Gastroesophageal sphincter (tissue), 4 donors: ENCODE measurements around the gene EPHA2. TPM values are rescaled to one million over a fixed set of nuclear protein-coding genes. Genes with fewer than 3 reads are reported as not detected.

Experiments
- ATAC-seq: fragments of 150-250 bp; one replicate; pipeline ENCODE4 v1.9.1; 2016; ENCODE audit warnings: mild to moderate bottlenecking, moderate library complexity
- H3K27ac ChIP-seq, 4 donors: fragments of 200-600 bp; sonication (generic) in 3 of 4; 1 replicate in 3 of 4; 2 replicates in 1 of 4; pipeline ENCODE4 v1.5.1; 2016 to 2019
- H3K27me3 ChIP-seq: fragments of 200-600 bp; sonication (generic); one replicate; pipeline ENCODE4 v1.5.1; 2019
- H3K36me3 ChIP-seq, 2 donors: fragments of 200-600 bp; sonication (generic); one replicate each; pipeline ENCODE4 v1.5.1; 2019; ENCODE audit warnings: control low read depth in 1 of 2
- H3K4me1 ChIP-seq, 3 donors: fragments of 200-600 bp; sonication (generic); 1 replicate in 2 of 3; 2 replicates in 1 of 3; pipeline ENCODE4 v1.5.1; 2016 to 2019; ENCODE audit warnings: control low read depth in 2 of 3
- H3K4me3 ChIP-seq, 2 donors: fragments of 200-600 bp; sonication (generic); one replicate each; pipeline ENCODE4 v1.5.1; 2019; ENCODE audit warnings: mild to moderate bottlenecking in 1 of 2, moderate library complexity in 1 of 2
- H3K9me3 ChIP-seq, 3 donors: fragments of 200-600 bp; sonication (generic); one replicate each; pipeline ENCODE4 v1.5.1; 2017 to 2019; ENCODE audit warnings: control low read depth in 2 of 3
- CTCF ChIP-seq, 4 experiments: fragments of 200-600 bp in 2 of 4; fragments of 450-650 bp in 2 of 4; sonication (generic) in 1 of 4; IDR thresholded peaks; one replicate each; pipeline ENCODE4 v1.5.1; 2017 to 2019; ENCODE audit warnings: antibody characterized with exemption in 4 of 4, mild to moderate bottlenecking in 2 of 4, moderate library complexity in 2 of 4
- EP300 ChIP-seq: sonication (generic); formaldehyde crosslinking; IDR thresholded peaks from one replicate; pipeline ENCODE4 v1.6.1; 2017; ENCODE audit warnings: antibody characterized with exemption, mild to moderate bottlenecking
- POLR2A ChIP-seq, 2 donors: fragments of 450-650 bp; IDR thresholded peaks; one replicate each; pipeline ENCODE4 v1.6.1; 2017; ENCODE audit warnings: antibody characterized with exemption in 2 of 2, mild to moderate bottlenecking in 2 of 2, moderate library complexity in 1 of 2
- POLR2AphosphoS5 ChIP-seq: sonication (generic); formaldehyde crosslinking; IDR thresholded peaks from one replicate; pipeline ENCODE4 v1.6.1; 2017; ENCODE audit warnings: antibody characterized with exemption
- WGBS, 2 donors: methylation state at CpG; one replicate each; pipeline ENCODE4 v1.1.5; 2018; ENCODE audit warnings: low coverage in 1 of 2; 5-methylcytosine and 5-hydroxymethylcytosine counted together
- total RNA-seq, 4 donors: library from RNA; depleted of rRNA; stranded (reverse); fragments of >200 nt; gene quantifications; one replicate each; pipeline ENCODE4 v1.1.0, GENCODE V29; 2016

The EPHA2 gene
- total RNA-seq, 4 donors from 2014 or later: 8.9 to 16.1 (median 12.4) TPM

DNA sequence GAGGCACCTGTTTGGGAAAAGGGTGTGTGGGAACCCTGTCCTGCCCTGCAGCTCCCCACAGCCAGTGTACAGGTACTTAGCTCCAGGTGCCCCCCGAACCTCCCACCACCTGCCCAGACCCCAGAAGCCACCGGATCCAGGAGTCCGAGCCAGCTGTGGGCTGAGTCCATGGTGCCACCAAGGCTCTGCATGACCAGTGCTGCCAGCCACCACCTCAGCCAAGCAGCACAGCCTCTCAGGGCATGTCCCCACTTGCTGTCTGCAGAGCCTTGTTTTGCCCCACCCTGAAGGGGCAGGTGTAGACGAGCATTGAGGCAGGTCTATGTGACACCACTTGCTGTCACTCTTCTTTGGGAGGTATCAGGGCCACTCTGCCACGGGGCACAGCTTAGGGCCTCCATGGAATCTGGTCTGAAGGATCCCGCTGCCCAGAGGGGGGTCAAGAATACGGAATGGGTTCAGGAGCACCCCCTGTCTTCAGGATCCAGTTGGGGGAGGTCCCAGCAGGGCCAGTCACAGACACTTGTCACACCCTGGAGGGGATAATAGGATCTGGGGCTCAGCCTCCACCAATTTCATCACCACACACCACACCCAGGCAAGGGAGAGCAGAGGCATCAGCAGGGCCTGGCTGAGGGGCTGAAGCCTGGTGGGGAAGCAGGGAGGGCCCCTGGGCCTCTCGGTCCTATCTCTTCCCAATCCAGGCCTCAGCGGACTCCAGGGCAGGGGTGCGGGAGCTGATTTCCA lies 28.9 kb upstream of the EPHA2 start:
- no CpG with 5 or more reads among the region's 10 CpGs for WGBS, 2 donors
- Histone ChIP-seq H3K9me3 (no peaks in the 10 kb centered on the region), H3K4me1 (peaks cover 0 to 57% (median 21%) of the 10 kb centered on the region in 3 donors), H3K36me3 (no peaks in the 10 kb centered on the region), H3K27me3 (peaks cover 13% of the 10 kb centered on the region), H3K4me3 (no peak overlapping the region), H3K27ac (peak overlapping the region in 3 of 4 donors; percentile 48 to 91 (median 86))
- TF ChIP-seq POLR2AphosphoS5 (no peak), CTCF (IDR thresholded peaks at IDR 0.05) (no peak), EP300 (no peak), POLR2A (IDR thresholded peaks at IDR 0.05) (no peak)
- ATAC-seq: no peak

- ATAC-seq: no peak
- peaks cover 8% of the 10 kb centered on the region for H3K27me3 ChIP-seq
- H3K9me3 ChIP-seq: no peaks in the 10 kb centered on the region
- H3K27ac ChIP-seq: peak overlapping the region in 3 of 4 donors; percentile 48 to 91 (median 86)
- TF ChIP-seq POLR2A (IDR thresholded peaks at IDR 0.05) (no peak), CTCF (IDR thresholded peaks at IDR 0.05) (no peak), POLR2AphosphoS5 (no peak), EP300 (no peak)
- no peaks in the 10 kb centered on the region for H3K36me3 ChIP-seq
- peaks cover 0 to 55% (median 21%) of the 10 kb centered on the region in 3 donors for H3K4me1 ChIP-seq
- WGBS, 2 donors: 75 to 90% methylated on average over 4 of the region's 19 CpGs
- no peak overlapping the region for H3K4me3 ChIP-seq
Measured at GRCh38 chr1:16183765-16184556, 28.1 kb upstream of the EPHA2 start.

- ATAC-seq: peak; percentile 46
- Histone ChIP-seq H3K27me3 (peaks cover under 1% of the 10 kb centered on the region), H3K9me3 (no peaks in the 10 kb centered on the region), H3K27ac (peak overlapping the region in 3 of 4 donors; percentile 2 to 91 (median 86)), H3K36me3 (no peaks in the 10 kb centered on the region), H3K4me1 (peaks cover 0 to 56% (median 26%) of the 10 kb centered on the region in 3 donors), H3K4me3 (no peak overlapping the region)
- WGBS, 2 donors: 63 to 73% methylated on average over 2 to 10 of the region's 13 CpGs
- peak; percentile 76 for TF ChIP-seq POLR2AphosphoS5
- no peak for TF ChIP-seq POLR2A (IDR thresholded peaks at IDR 0.05)
Measured at GRCh38 chr1:16183179-16183578, 27.3 kb upstream of the EPHA2 start.

GRCh38 chr1:16181887-16182719 lies 26.2 kb upstream of the EPHA2 start:
- H3K4me1 ChIP-seq: peaks cover 0 to 59% (median 27%) of the 10 kb centered on the region in 3 donors

GRCh38 chr1:16180291-16180824 lies 24.5 kb upstream of the EPHA2 start:
- no peak overlapping the region for H3K4me3 ChIP-seq
- no peaks in the 10 kb centered on the region for H3K9me3 ChIP-seq
- no peak for ATAC-seq
- no peaks in the 10 kb centered on the region for H3K36me3 ChIP-seq
- H3K27me3 ChIP-seq: no peaks in the 10 kb centered on the region
- H3K4me1 ChIP-seq: peaks cover 11 to 76% (median 45%) of the 10 kb centered on the region in 3 donors
- 78 to 83% methylated on average over 9 of the region's 13 CpGs for WGBS, 2 donors
- TF ChIP-seq EP300: no peak
- TF ChIP-seq POLR2A (IDR thresholded peaks at IDR 0.05): no peak
- no peak for TF ChIP-seq POLR2AphosphoS5
- no peak for TF ChIP-seq CTCF (IDR thresholded peaks at IDR 0.05)
- peak overlapping the region in 3 of 4 donors; percentile 86 to 93 (median 91) for H3K27ac ChIP-seq

More at GRCh38 chr1:16181887-16182719, 26.2 kb upstream of the EPHA2 start:
- H3K4me3 ChIP-seq: no peak overlapping the region
- no peaks in the 10 kb centered on the region for H3K27me3 ChIP-seq
- no peaks in the 10 kb centered on the region for H3K36me3 ChIP-seq
- ATAC-seq: peak; percentile 96
- no peaks in the 10 kb centered on the region for H3K9me3 ChIP-seq
- WGBS, 2 donors: 8 to 25% methylated on average over 4 to 6 of the region's 18 CpGs
- no peak for TF ChIP-seq EP300
- peak in 1 of 2 donors; percentile 34 for TF ChIP-seq POLR2A (IDR thresholded peaks at IDR 0.05)
- TF ChIP-seq POLR2AphosphoS5: peak; percentile 83
- H3K27ac ChIP-seq: peak overlapping the region; percentile 74 to 93 (median 88)
